ENCODE measurements around the gene COA6.

- TF ChIP-seq CTCF (IDR thresholded peaks at IDR 0.05; ENCODE audit: control extremely low read depth in 1 of 3, insufficient read depth in 1 of 3, low read depth in 1 of 3, low read length in 3 of 3) (no peak), SRF (IDR thresholded peaks at IDR 0.05; ENCODE audit: low read depth, low read length) (no peak), SP1 (IDR thresholded peaks at IDR 0.05; ENCODE audit: low read depth, low read length) (no peak), EP300 (IDR thresholded peaks at IDR 0.05; ENCODE audit: borderline replicate concordance in 1 of 2, low read depth in 2 of 2, low read length in 2 of 2) (no peak), RAD21 (IDR thresholded peaks at IDR 0.05 in 1 of 2, conservative IDR thresholded peaks at IDR 0.05 in 1 of 2; ENCODE audit: low read depth in 2 of 2, low read length in 2 of 2) (no peak), TAF1 (IDR thresholded peaks at IDR 0.05; ENCODE audit: low read depth, low read length) (no peak), POLR2AphosphoS5 (IDR thresholded peaks at IDR 0.05; ENCODE audit: low read depth, low read length) (no peak), NRF1 (IDR thresholded peaks at IDR 0.05; ENCODE audit: low read depth, low read length) (no peak), E2F6 (IDR thresholded peaks at IDR 0.05) (no peak), HDAC6 (IDR thresholded peaks at IDR 0.05; ENCODE audit: low read depth, low read length) (no peak), POLR2A (IDR thresholded peaks at IDR 0.05; ENCODE audit: control extremely low read depth in 1 of 2, low read depth in 2 of 2, low read length in 2 of 2) (no peak), EZH2 (IDR thresholded peaks at IDR 0.05; ENCODE audit: low read depth, low read length, severe bottlenecking) (no peak), RNF2 (IDR thresholded peaks at IDR 0.05; ENCODE audit: borderline replicate concordance, low read depth, low read length, missing control alignments, poor library complexity, severe bottlenecking) (no peak), RFX5 (IDR thresholded peaks at IDR 0.05; ENCODE audit: borderline replicate concordance, low read depth, low read length) (no peak)
Measured at GRCh38 chr1:234362558-234362957, 10.7 kb upstream of the COA6 start.

All from H1 (cell line).